HCEC 1CT (cell line): ENCODE results near the gene KCNC1.

Experiments used
- DNase-seq: peaks from one replicate; pipeline ENCODE4 v3.0.0-alpha.2; 2017

Gene KCNC1

GRCh38 chr11:17760102-17761029 is 25.8 kb downstream of the KCNC1 start:
- DNase-seq, result peak; percentile 52

- no peak for DNase-seq
These were observed 27.9 kb downstream of the KCNC1 start for GRCh38 chr11:17762309-17762974.

GRCh38 chr11:17763244-17763643 is 28.7 kb downstream of the KCNC1 start:
- DNase-seq, result no peak

GRCh38 chr11:17763703-17764102 is 29.1 kb downstream of the KCNC1 start:
- DNase-seq, result no peak

- DNase-seq, result no peak
These were observed 30.1 kb downstream of the KCNC1 start for GRCh38 chr11:17764446-17765218.

GRCh38 chr11:17765356-17766072 is 30.9 kb downstream of the KCNC1 start:
- DNase-seq, result no peak

GRCh38 chr11:17766073-17766359 is 31.4 kb downstream of the KCNC1 start:
- no peak for DNase-seq

- no peak for DNase-seq
These were observed 32.0 kb downstream of the KCNC1 start for GRCh38 chr11:17766590-17766989.

- DNase-seq, result no peak
These were observed 32.8 kb downstream of the KCNC1 start for GRCh38 chr11:17767301-17767885.

- no peak for DNase-seq
These were observed 33.3 kb downstream of the KCNC1 start for GRCh38 chr11:17767914-17768313.

- DNase-seq, result no peak
These were observed 34.0 kb downstream of the KCNC1 start for GRCh38 chr11:17768547-17768946.

GRCh38 chr11:17769218-17769617 is 34.6 kb downstream of the KCNC1 start:
- no peak for DNase-seq

- DNase-seq, result no peak
These were observed 35.6 kb downstream of the KCNC1 start for GRCh38 chr11:17770048-17770652.

- DNase-seq, result no peak
These were observed 36.3 kb downstream of the KCNC1 start for GRCh38 chr11:17770917-17771316.

GRCh38 chr11:17771415-17771814 is 36.8 kb downstream of the KCNC1 start:
- DNase-seq, result no peak

- DNase-seq, result no peak
These were observed 37.3 kb downstream of the KCNC1 start for GRCh38 chr11:17771841-17772401.

GRCh38 chr11:17772704-17773600 is 38.4 kb downstream of the KCNC1 start:
- no peak for DNase-seq

- DNase-seq, result no peak
These were observed 39.1 kb downstream of the KCNC1 start for GRCh38 chr11:17773674-17774073.

GRCh38 chr11:17774232-17775034 is 39.9 kb downstream of the KCNC1 start:
- DNase-seq, result no peak

GRCh38 chr11:17775035-17775348 is 40.4 kb downstream of the KCNC1 start:
- no peak for DNase-seq
